Chondrocyte (in vitro differentiated cells): Measurements from ENCODE around the gene PPP1R3G. TPM values are rescaled to one million over a fixed set of nuclear protein-coding genes. Genes with fewer than 3 reads are reported as not detected.

Experiments
- DNase-seq: peaks from one replicate; pipeline ENCODE4 v3.0.0; 2021; ENCODE audit warnings: mixed read lengths, low spot score
- H3K27ac Mint-ChIP-seq: one replicate; pipeline ENCODE4 v1.8.0; 2021; ENCODE audit warnings: mild to moderate bottlenecking, moderate library complexity, mixed read lengths; ENCODE audit not compliant: unreplicated experiment
- H3K27me3 Mint-ChIP-seq: 2 replicates; pipeline ENCODE4 v1.8.0; 2021; ENCODE audit warnings: low read depth, mixed read lengths
- H3K36me3 Mint-ChIP-seq: 2 replicates; pipeline ENCODE4 v1.8.0; 2021; ENCODE audit warnings: low read depth, mixed read lengths
- H3K4me1 Mint-ChIP-seq: 2 replicates; pipeline ENCODE4 v1.8.0; 2021; ENCODE audit warnings: low read depth, mild to moderate bottlenecking, mixed read lengths
- H3K4me3 Mint-ChIP-seq: one replicate; pipeline ENCODE4 v1.8.0; 2021; ENCODE audit warnings: mild to moderate bottlenecking, moderate library complexity, mixed read lengths; ENCODE audit not compliant: unreplicated experiment
- H3K9me3 Mint-ChIP-seq: 2 replicates; pipeline ENCODE4 v1.8.0; 2021; ENCODE audit warnings: low read depth, mixed read lengths
- CTCF ChIP-seq: fragments of 200-600 bp; sonication (generic); IDR thresholded peaks from 2 replicates; pipeline ENCODE4 v1.5.0; 2021; ENCODE audit warnings: antibody characterized with exemption, mild to moderate bottlenecking, moderate library complexity
- total RNA-seq: library from RNA; stranded (reverse); gene quantifications from 3 replicates; pipeline ENCODE4 v1.2.1, GENCODE V29; 2021

Gene PPP1R3G
- total RNA-seq, 1 donor from 2014 or later: 2.6 TPM

GRCh38 chr6:5061152-5061551, 24.0 kb upstream of the PPP1R3G start:
- no peaks in the 10 kb centered on the region for H3K27me3 Mint-ChIP-seq
- no peaks in the 10 kb centered on the region for H3K9me3 Mint-ChIP-seq
- H3K36me3 Mint-ChIP-seq: no peaks in the 10 kb centered on the region
- no peak for DNase-seq
- peaks cover 5% of the 10 kb centered on the region for H3K4me1 Mint-ChIP-seq
- TF ChIP-seq CTCF: no peak
- no peak overlapping the region for H3K4me3 Mint-ChIP-seq
- H3K27ac Mint-ChIP-seq: no peak overlapping the region

- Mint-ChIP-seq H3K36me3 (no peaks in the 10 kb centered on the region), H3K27me3 (no peaks in the 10 kb centered on the region), H3K4me3 (no peak overlapping the region), H3K4me1 (peaks cover under 1% of the 10 kb centered on the region), H3K9me3 (peaks cover 5% of the 10 kb centered on the region), H3K27ac (no peak overlapping the region)
- TF ChIP-seq CTCF: no peak
- no peak for DNase-seq
Measured at GRCh38 chr6:5063617-5064016, 21.5 kb upstream of the PPP1R3G start.

- no peaks in the 10 kb centered on the region for H3K27me3 Mint-ChIP-seq
- no peak for DNase-seq
- no peak for TF ChIP-seq CTCF
- H3K4me3 Mint-ChIP-seq: no peak overlapping the region
- no peaks in the 10 kb centered on the region for H3K36me3 Mint-ChIP-seq
- H3K9me3 Mint-ChIP-seq: peaks cover 5% of the 10 kb centered on the region
- no peak overlapping the region for H3K27ac Mint-ChIP-seq
- H3K4me1 Mint-ChIP-seq: no peaks in the 10 kb centered on the region
Measured at GRCh38 chr6:5066456-5067093, 18.6 kb upstream of the PPP1R3G start.

- TF ChIP-seq CTCF: no peak
- Mint-ChIP-seq H3K4me1 (no peaks in the 10 kb centered on the region), H3K27me3 (no peaks in the 10 kb centered on the region), H3K27ac (no peak overlapping the region), H3K4me3 (no peak overlapping the region), H3K9me3 (peaks cover 5% of the 10 kb centered on the region), H3K36me3 (no peaks in the 10 kb centered on the region)
- no peak for DNase-seq
Measured at GRCh38 chr6:5067305-5067704, 17.8 kb upstream of the PPP1R3G start.

- H3K4me1 Mint-ChIP-seq: no peaks in the 10 kb centered on the region
- no peak overlapping the region for H3K27ac Mint-ChIP-seq
Measured at GRCh38 chr6:5068153-5068751, 16.9 kb upstream of the PPP1R3G start.

More at GRCh38 chr6:5068153-5068751, 16.9 kb upstream of the PPP1R3G start:
- Mint-ChIP-seq H3K36me3 (no peaks in the 10 kb centered on the region), H3K4me3 (no peak overlapping the region), H3K9me3 (peaks cover 5% of the 10 kb centered on the region), H3K27me3 (no peaks in the 10 kb centered on the region)
- DNase-seq: no peak
- no peak for TF ChIP-seq CTCF
